ENCODE measurements around the gene PRSS48.

GRCh38 chr4:151315212-151315886 is 38.4 kb downstream of the PRSS48 start:
- TF ChIP-seq RAD21 (IDR thresholded peaks at IDR 0.05; ENCODE audit: low read depth) (peak; percentile 25), EZH2phosphoT487 (IDR thresholded peaks at IDR 0.05; ENCODE audit: borderline replicate concordance) (no peak)
- TF ChIP-seq, protein P1, sequence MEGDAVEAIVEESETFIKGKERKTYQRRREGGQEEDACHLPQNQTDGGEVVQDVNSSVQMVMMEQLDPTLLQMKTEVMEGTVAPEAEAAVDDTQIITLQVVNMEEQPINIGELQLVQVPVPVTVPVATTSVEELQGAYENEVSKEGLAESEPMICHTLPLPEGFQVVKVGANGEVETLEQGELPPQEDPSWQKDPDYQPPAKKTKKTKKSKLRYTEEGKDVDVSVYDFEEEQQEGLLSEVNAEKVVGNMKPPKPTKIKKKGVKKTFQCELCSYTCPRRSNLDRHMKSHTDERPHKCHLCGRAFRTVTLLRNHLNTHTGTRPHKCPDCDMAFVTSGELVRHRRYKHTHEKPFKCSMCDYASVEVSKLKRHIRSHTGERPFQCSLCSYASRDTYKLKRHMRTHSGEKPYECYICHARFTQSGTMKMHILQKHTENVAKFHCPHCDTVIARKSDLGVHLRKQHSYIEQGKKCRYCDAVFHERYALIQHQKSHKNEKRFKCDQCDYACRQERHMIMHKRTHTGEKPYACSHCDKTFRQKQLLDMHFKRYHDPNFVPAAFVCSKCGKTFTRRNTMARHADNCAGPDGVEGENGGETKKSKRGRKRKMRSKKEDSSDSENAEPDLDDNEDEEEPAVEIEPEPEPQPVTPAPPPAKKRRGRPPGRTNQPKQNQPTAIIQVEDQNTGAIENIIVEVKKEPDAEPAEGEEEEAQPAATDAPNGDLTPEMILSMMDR (IDR thresholded peaks at IDR 0.05 in 2 of 3, conservative IDR thresholded peaks at IDR 0.05 in 1 of 3; ENCODE audit: borderline replicate concordance in 1 of 3, insufficient read depth in 1 of 3, low read depth in 2 of 3, low read length in 2 of 3), result no peak
